ENCODE results near the gene NDUFA8. TPM values are rescaled to one million over a fixed set of nuclear protein-coding genes. Genes with fewer than 3 reads are reported as not detected.

NDUFA8 gene
- 10 to 100 TPM; 16.3 to 34.4 (median 30.2) TPM for total RNA-seq

GRCh38 chr9:122159026-122159924, at the start of gene NDUFA8, which contains the start of gene MORN5:
Gene NDUFA8 (minus strand): TSS chr9:122159779. CDS start chr9:122159677, 102 bp downstream.
Gene MORN5 (plus strand): TSS chr9:122159908. CDS start chr9:122159973, 65 bp downstream.
- peaks cover 31% of the 10 kb centered on the region for H3K4me1 ChIP-seq
- WGBS = under 1% methylated on average over 56 of the region's 56 CpGs
- H3K4me3 ChIP-seq = peak within 1 kb of the TSS; percentile 100
- no peaks in the 10 kb centered on the region for H3K9me3 ChIP-seq
- H3K27ac ChIP-seq = peak within 1 kb of the TSS; percentile 86
- H3K27me3 ChIP-seq = no peaks in the 10 kb centered on the region
- peak; percentile 97 to 98 for DNase-seq (ENCODE audit: low spot score in 2 of 2)
- TF ChIP-seq CTCF (IDR thresholded peaks at IDR 0.05) (peak in 1 of 2 donors; percentile 16), POLR2A (IDR thresholded peaks at IDR 0.05) (peak in 1 of 2 donors; percentile 42), POLR2AphosphoS5 (IDR thresholded peaks at IDR 0.05) (no peak)
- H3K36me3 ChIP-seq = no peaks in the 10 kb centered on the region

GRCh38 chr9:122207096-122207495, 47.5 kb upstream of the NDUFA8 start:
- no peak overlapping the region for H3K4me3 ChIP-seq
- no peak for DNase-seq (ENCODE audit: low spot score in 2 of 2)
- TF ChIP-seq CTCF (IDR thresholded peaks at IDR 0.05) (no peak), POLR2AphosphoS5 (IDR thresholded peaks at IDR 0.05) (no peak), POLR2A (IDR thresholded peaks at IDR 0.05) (no peak), EP300 (IDR thresholded peaks at IDR 0.05) (no peak)
- no peaks in the 10 kb centered on the region for H3K36me3 ChIP-seq
- no peaks in the 10 kb centered on the region for H3K9me3 ChIP-seq
- no peak overlapping the region for H3K27ac ChIP-seq
- peaks cover 36% of the 10 kb centered on the region for H3K27me3 ChIP-seq
- no peaks in the 10 kb centered on the region for H3K4me1 ChIP-seq
- WGBS = 80% methylated on average over 9 of the region's 9 CpGs

GRCh38 chr9:122206118-122207046, 46.8 kb upstream of the NDUFA8 start:
- Histone ChIP-seq H3K27me3 (peaks cover 29% of the 10 kb centered on the region), H3K4me1 (no peaks in the 10 kb centered on the region), H3K4me3 (no peak overlapping the region), H3K27ac (no peak overlapping the region), H3K9me3 (no peaks in the 10 kb centered on the region), H3K36me3 (no peaks in the 10 kb centered on the region)
- 86% methylated on average over 9 of the region's 9 CpGs for WGBS
- TF ChIP-seq POLR2A (IDR thresholded peaks at IDR 0.05) (no peak), EP300 (IDR thresholded peaks at IDR 0.05) (no peak), CTCF (IDR thresholded peaks at IDR 0.05) (no peak), POLR2AphosphoS5 (IDR thresholded peaks at IDR 0.05) (no peak)
- no peak for DNase-seq (ENCODE audit: low spot score in 2 of 2)

- Histone ChIP-seq H3K9me3 (no peaks in the 10 kb centered on the region), H3K4me1 (no peaks in the 10 kb centered on the region), H3K27ac (no peak overlapping the region), H3K4me3 (no peak overlapping the region), H3K27me3 (peaks cover 17% of the 10 kb centered on the region), H3K36me3 (no peaks in the 10 kb centered on the region)
- no peak for DNase-seq (ENCODE audit: low spot score in 2 of 2)
- TF ChIP-seq POLR2A (IDR thresholded peaks at IDR 0.05) (no peak), EP300 (IDR thresholded peaks at IDR 0.05) (no peak)
- WGBS = 80% methylated on average over 8 of the region's 8 CpGs
These were observed 45.6 kb upstream of the NDUFA8 start for GRCh38 chr9:122205176-122205575.

GRCh38 chr9:122204491-122204890, 44.9 kb upstream of the NDUFA8 start:
- H3K27me3 ChIP-seq = peaks cover 13% of the 10 kb centered on the region
- no peak for DNase-seq (ENCODE audit: low spot score in 2 of 2)
- H3K4me1 ChIP-seq = no peaks in the 10 kb centered on the region
- no peak overlapping the region for H3K4me3 ChIP-seq
- no peaks in the 10 kb centered on the region for H3K36me3 ChIP-seq
- no peaks in the 10 kb centered on the region for H3K9me3 ChIP-seq
- 88% methylated on average over 12 of the region's 12 CpGs for WGBS
- H3K27ac ChIP-seq = no peak overlapping the region
- TF ChIP-seq POLR2A (IDR thresholded peaks at IDR 0.05) (no peak), CTCF (IDR thresholded peaks at IDR 0.05) (no peak), EP300 (IDR thresholded peaks at IDR 0.05) (no peak), POLR2AphosphoS5 (IDR thresholded peaks at IDR 0.05) (no peak)
